ENCODE results near the gene MSI2. TPM values are rescaled to one million over a fixed set of nuclear protein-coding genes. Genes with fewer than 3 reads are reported as not detected.

MSI2 gene
- total RNA-seq, 4 donors from 2014 or later = 60.7 to 101 (median 70.9) TPM

DNA sequence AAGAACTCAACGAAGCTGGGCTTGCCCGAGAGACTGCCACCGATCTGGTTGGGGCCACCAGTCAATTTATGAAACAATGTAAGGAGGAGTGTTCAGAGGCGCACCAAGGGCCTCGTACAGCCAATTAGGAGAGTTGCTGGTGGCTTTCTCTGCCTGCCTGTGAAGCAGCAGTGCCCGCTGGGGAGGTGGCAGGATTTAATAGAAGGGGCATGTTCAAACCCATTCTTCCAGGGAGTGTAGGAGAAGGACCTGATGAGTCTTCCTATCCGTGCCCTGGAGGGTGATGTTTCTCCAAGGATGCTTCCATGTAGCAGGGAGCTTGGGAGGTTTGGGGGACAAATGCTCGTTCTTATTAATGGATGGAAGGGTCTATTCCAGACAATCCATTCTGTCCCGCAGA is 310.4 kb downstream of the MSI2 start:
- Histone ChIP-seq H3K4me3 (replicated peaks in 1 of 3) (no peak overlapping the region), H3K9me3 (no peaks in the 10 kb centered on the region), H3K36me3 (no peaks in the 10 kb centered on the region), H3K4me1 (peaks cover 14 to 29% of the 10 kb centered on the region in 2 donors), H3K27ac (no peak overlapping the region), H3K27me3 (no peaks in the 10 kb centered on the region)
- 94 to 95% methylated on average over 9 of the region's 9 CpGs for WGBS, 2 donors
- DNase-seq = no peak
- TF ChIP-seq, protein P1, sequence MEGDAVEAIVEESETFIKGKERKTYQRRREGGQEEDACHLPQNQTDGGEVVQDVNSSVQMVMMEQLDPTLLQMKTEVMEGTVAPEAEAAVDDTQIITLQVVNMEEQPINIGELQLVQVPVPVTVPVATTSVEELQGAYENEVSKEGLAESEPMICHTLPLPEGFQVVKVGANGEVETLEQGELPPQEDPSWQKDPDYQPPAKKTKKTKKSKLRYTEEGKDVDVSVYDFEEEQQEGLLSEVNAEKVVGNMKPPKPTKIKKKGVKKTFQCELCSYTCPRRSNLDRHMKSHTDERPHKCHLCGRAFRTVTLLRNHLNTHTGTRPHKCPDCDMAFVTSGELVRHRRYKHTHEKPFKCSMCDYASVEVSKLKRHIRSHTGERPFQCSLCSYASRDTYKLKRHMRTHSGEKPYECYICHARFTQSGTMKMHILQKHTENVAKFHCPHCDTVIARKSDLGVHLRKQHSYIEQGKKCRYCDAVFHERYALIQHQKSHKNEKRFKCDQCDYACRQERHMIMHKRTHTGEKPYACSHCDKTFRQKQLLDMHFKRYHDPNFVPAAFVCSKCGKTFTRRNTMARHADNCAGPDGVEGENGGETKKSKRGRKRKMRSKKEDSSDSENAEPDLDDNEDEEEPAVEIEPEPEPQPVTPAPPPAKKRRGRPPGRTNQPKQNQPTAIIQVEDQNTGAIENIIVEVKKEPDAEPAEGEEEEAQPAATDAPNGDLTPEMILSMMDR (IDR thresholded peaks at IDR 0.05) = no peak
- TF ChIP-seq POLR2A (IDR thresholded peaks at IDR 0.05) = no peak
- intact Hi-C loops (cut with DNase I) = no loop called here

DNA sequence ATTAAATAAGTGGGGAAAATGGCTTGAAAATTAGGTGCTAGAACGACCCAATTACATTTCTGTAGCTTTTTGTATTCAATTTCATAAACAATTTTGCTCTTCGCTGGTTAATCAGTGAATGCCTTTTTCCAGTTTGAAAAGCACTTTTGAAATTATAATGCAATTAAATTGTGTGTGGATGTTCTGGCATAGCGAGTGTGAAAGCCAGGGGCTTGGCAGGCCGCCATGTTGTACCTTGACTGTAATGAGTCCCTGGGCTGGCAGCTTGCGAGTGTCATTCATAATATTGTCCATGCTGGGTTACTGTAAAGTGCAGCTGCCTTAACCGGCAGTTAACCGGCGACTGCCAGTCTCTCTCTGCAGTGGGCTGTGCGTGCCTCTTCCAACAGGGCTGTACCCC is 310.9 kb downstream of the MSI2 start:
- no peaks in the 10 kb centered on the region for H3K27me3 ChIP-seq
- intact Hi-C loops (cut with DNase I) = no loop called here
- peaks cover 9 to 35% of the 10 kb centered on the region in 2 donors for H3K4me1 ChIP-seq
- no peak overlapping the region for H3K4me3 ChIP-seq (replicated peaks in 1 of 3)
- 94 to 96% methylated on average over 8 to 9 of the region's 9 CpGs for WGBS, 2 donors
- H3K36me3 ChIP-seq = no peaks in the 10 kb centered on the region
- DNase-seq = no peak
- TF ChIP-seq POLR2A (IDR thresholded peaks at IDR 0.05) = no peak
- H3K27ac ChIP-seq = no peak overlapping the region
- no peaks in the 10 kb centered on the region for H3K9me3 ChIP-seq

DNA sequence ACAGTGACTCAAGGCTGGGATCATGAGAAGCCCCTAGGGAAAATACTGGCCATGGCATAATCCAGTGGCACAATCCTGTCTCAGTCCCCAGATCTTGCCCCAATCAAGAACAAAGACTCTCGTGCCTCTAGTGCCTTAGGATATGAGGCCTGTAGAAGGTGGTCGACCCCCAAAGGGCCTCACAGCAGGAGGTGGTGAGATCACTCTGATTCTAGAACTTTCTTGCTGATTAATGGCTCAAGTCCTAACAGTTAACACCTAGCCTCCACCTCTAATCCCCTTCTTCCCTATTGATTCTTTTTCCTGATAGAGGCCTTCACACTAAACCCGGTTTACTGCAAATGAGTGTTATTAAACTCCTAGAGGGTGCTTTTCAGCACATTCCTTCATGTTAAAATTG is 312.0 kb downstream of the MSI2 start:
- no peak for TF ChIP-seq POLR2A (IDR thresholded peaks at IDR 0.05)
- TF ChIP-seq, protein P1 (IDR thresholded peaks at IDR 0.05) = no peak
- Histone ChIP-seq H3K27ac (no peak overlapping the region), H3K27me3 (no peaks in the 10 kb centered on the region), H3K4me1 (peaks cover 9 to 27% of the 10 kb centered on the region in 2 donors), H3K36me3 (no peaks in the 10 kb centered on the region), H3K4me3 (replicated peaks in 1 of 3) (no peak overlapping the region), H3K9me3 (no peaks in the 10 kb centered on the region)
- intact Hi-C loops (cut with DNase I) = no loop called here
- DNase-seq = no peak
- 85 to 89% methylated on average over 3 of the region's 3 CpGs for WGBS, 2 donors

DNA sequence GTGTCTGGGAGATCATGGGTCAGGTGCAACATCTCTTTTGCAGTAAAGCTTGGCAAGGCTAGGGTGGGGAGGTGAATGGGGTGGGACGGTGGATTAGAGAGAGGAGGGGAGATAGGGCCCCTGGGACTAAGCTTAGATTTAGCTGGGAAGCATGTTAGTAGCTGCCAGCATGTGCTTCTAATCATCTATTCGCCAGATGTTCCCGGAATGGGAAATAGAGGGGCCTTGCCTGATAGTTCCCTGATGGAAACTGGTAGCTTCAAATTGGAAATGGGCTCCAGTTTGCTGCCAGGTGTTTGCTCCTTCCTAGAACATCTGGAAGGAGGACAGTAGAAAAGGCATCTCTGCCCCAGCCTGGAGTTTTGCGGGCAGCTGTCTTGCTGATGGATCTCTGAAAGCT is 312.7 kb downstream of the MSI2 start:
- TF ChIP-seq, protein P1 (IDR thresholded peaks at IDR 0.05) = no peak
- TF ChIP-seq POLR2A (IDR thresholded peaks at IDR 0.05) = no peak
- 86 to 89% methylated on average over 4 of the region's 4 CpGs for WGBS, 2 donors
- H3K36me3 ChIP-seq = no peaks in the 10 kb centered on the region
- DNase-seq = no peak
- H3K4me1 ChIP-seq = peaks cover 9 to 26% of the 10 kb centered on the region in 2 donors
- intact Hi-C loops (cut with DNase I) = no loop called here
- H3K4me3 ChIP-seq (replicated peaks in 1 of 3) = no peak overlapping the region
- H3K9me3 ChIP-seq = no peaks in the 10 kb centered on the region
- no peaks in the 10 kb centered on the region for H3K27me3 ChIP-seq
- H3K27ac ChIP-seq = no peak overlapping the region

DNA sequence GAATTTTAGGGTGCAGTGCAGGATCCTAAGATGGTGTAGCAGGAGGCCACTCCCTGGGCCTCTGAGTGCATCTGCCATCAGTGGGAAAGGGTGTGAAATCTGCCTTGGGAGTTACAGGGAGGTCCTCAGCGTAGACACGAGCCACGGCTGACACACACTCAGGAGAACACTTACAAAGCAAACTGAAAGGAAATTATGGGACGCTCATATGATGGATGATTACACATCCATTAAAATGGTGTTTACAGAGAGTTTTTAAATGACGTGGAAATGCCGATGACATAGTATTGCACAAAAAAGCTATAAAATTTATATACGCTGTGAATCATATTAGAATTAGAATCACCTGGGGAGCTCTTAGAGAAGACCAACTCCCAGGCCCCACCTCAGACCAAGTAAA is 313.5 kb downstream of the MSI2 start:
- TF ChIP-seq, protein P1 (IDR thresholded peaks at IDR 0.05) = no peak
- H3K36me3 ChIP-seq = no peaks in the 10 kb centered on the region
- intact Hi-C loops (cut with DNase I) = no loop called here
- DNase-seq = no peak
- H3K27ac ChIP-seq = no peak overlapping the region
- 98 to 99% methylated on average over 7 of the region's 7 CpGs for WGBS, 2 donors
- peaks cover 9 to 28% of the 10 kb centered on the region in 2 donors for H3K4me1 ChIP-seq
- H3K9me3 ChIP-seq = no peaks in the 10 kb centered on the region
- no peaks in the 10 kb centered on the region for H3K27me3 ChIP-seq
- H3K4me3 ChIP-seq (replicated peaks in 1 of 3) = no peak overlapping the region

Measured in thyroid gland (tissue), 4 donors.